Prostate gland (tissue), 2 donors: Measurements from ENCODE around the gene NOX3. TPM values are rescaled to one million over a fixed set of nuclear protein-coding genes. Genes with fewer than 3 reads are reported as not detected.
"Not testable (repeated sequence)": the region's sequence is repeated elsewhere in the genome, so short reads cannot be mapped to it uniquely, and the experiment has no call there.

Source experiments
- DNase-seq: peaks from one replicate; pipeline ENCODE4 v3.0.0-alpha.2; 2019; ENCODE audit warnings: low spot score
- H3K27ac ChIP-seq, 2 donors: fragments of 200-600 bp; sonication (generic); 2 replicates each; pipeline ENCODE4 v1.5.1; 2017 to 2019
- H3K27me3 ChIP-seq: fragments of 200-600 bp; sonication (generic); replicated peaks from 2 replicates; pipeline ENCODE4 v1.5.1; 2019; ENCODE audit not compliant: insufficient read depth
- H3K36me3 ChIP-seq, 2 donors: fragments of 200-600 bp; sonication (generic); 1 replicate in 1 of 2; 2 replicates in 1 of 2; pipeline versions ENCODE4 v1.5.1 to v1.8.1; 2017 to 2019
- H3K4me1 ChIP-seq: fragments of 200-600 bp; sonication (generic); replicated peaks from 2 replicates; pipeline ENCODE4 v1.5.1; 2019
- H3K4me3 ChIP-seq, 2 donors: fragments of 200-600 bp; sonication (generic); 2 replicates each; pipeline ENCODE4 v1.5.1; 2017 to 2019
- H3K9me3 ChIP-seq: fragments of 200-600 bp; sonication (generic); 2 replicates; pipeline ENCODE4 v1.5.1; 2017
- POLR2A ChIP-seq: fragments of 450-650 bp; IDR thresholded peaks from one replicate; pipeline ENCODE4 v1.6.1; 2016; ENCODE audit warnings: antibody characterized with exemption, mild to moderate bottlenecking
- POLR2AphosphoS5 ChIP-seq: sonication (generic); formaldehyde crosslinking; IDR thresholded peaks from one replicate; pipeline ENCODE4 v1.6.1; 2017; ENCODE audit warnings: antibody characterized with exemption
- WGBS: methylation state at CpG from one replicate; pipeline ENCODE4 v1.1.5; 2018; 5-methylcytosine and 5-hydroxymethylcytosine counted together
- intact Hi-C: fragments of 100-400 bp; cut with DNase I; formaldehyde crosslinking; loops from one replicate; pipeline ENCODE4 v1.14.2; 2022
- total RNA-seq, 2 donors: library from RNA; depleted of rRNA; stranded (reverse); fragments of >200 nt; gene quantifications; one replicate each; pipeline ENCODE4 v1.1.0, GENCODE V29; 2016
- TF ChIP-seq, protein P1 (sequence below), 4 experiments: fragments of 200-600 bp in 2 of 4; fragments of 450-650 bp in 2 of 4; sonication (generic) in 2 of 4; IDR thresholded peaks; 1 replicate in 3 of 4; 2 replicates in 1 of 4; pipeline ENCODE4 v1.5.1; 2016 to 2019; ENCODE audit warnings: antibody characterized with exemption in 4 of 4, mild to moderate bottlenecking in 2 of 4, moderate library complexity in 2 of 4

The NOX3 gene
- total RNA-seq, 2 donors from 2014 or later = not detected

DNA sequence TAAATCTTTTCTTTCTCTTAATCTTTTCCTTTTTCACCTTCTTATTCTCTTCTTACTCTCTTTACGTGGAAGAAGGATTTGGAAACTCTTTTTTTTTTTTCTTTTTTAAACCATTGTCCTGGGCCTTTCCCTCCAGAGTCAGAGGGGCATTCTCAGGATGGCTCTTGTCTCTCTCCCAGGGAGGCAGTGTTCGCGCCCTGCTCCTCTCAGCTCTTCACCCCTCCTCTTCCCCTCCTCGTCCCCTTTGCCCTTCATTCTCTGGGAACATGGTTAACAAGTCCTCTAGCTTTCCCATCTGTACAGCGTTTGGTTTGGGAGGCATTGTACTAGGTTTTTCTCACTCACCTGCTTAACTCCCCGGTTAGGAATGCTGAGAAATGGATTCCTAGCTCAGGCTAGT, 89.3 kb downstream of the NOX3 start:
- no peak for DNase-seq
- H3K36me3 ChIP-seq = no peaks in the 10 kb centered on the region
- H3K4me3 ChIP-seq = no peak overlapping the region
- WGBS = 83% methylated on average over 6 of the region's 6 CpGs
- no peaks in the 10 kb centered on the region for H3K4me1 ChIP-seq
- intact Hi-C loops = no loop called here
- TF ChIP-seq POLR2A (no peak), POLR2AphosphoS5 (no peak)
- TF ChIP-seq, protein P1, sequence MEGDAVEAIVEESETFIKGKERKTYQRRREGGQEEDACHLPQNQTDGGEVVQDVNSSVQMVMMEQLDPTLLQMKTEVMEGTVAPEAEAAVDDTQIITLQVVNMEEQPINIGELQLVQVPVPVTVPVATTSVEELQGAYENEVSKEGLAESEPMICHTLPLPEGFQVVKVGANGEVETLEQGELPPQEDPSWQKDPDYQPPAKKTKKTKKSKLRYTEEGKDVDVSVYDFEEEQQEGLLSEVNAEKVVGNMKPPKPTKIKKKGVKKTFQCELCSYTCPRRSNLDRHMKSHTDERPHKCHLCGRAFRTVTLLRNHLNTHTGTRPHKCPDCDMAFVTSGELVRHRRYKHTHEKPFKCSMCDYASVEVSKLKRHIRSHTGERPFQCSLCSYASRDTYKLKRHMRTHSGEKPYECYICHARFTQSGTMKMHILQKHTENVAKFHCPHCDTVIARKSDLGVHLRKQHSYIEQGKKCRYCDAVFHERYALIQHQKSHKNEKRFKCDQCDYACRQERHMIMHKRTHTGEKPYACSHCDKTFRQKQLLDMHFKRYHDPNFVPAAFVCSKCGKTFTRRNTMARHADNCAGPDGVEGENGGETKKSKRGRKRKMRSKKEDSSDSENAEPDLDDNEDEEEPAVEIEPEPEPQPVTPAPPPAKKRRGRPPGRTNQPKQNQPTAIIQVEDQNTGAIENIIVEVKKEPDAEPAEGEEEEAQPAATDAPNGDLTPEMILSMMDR (IDR thresholded peaks at IDR 0.05) = no peak
- no peaks in the 10 kb centered on the region for H3K27me3 ChIP-seq
- no peak overlapping the region for H3K27ac ChIP-seq
- no peaks in the 10 kb centered on the region for H3K9me3 ChIP-seq

DNA sequence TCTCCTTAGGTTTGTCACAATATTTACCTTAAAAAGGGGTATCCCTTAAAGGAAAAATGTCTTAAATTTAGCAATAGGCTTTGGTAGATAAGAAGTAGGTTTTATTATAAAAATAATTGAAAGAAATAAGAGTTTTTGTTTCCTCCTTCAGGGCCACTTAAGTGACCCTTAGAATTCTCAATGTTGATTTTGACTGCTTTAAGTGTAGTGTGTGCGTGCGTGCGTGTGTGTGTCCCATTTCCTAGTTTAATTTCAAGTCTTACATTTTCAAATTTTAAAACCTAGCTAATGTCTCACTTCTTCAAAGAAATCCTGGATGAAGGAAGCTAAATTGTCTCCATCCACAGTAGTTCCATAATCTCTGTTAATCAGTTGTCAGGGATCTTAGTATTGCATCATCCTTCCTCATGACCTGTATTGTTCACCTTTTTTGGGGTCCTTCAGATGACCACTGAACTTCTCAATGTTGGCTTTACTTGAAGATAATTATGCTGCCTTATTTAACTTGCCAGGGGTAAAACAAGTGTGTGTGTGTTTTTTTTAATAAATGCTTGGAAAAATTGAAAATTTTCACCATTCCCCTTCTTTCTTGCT, 90.7 kb downstream of the NOX3 start:
- intact Hi-C loops = no loop called here
- Histone ChIP-seq H3K27ac (no peak overlapping the region), H3K27me3 (no peaks in the 10 kb centered on the region), H3K36me3 (no peaks in the 10 kb centered on the region), H3K4me3 (no peak overlapping the region), H3K4me1 (no peaks in the 10 kb centered on the region), H3K9me3 (no peaks in the 10 kb centered on the region)
- TF ChIP-seq POLR2A (no peak), POLR2AphosphoS5 (no peak)
- TF ChIP-seq, protein P1 (IDR thresholded peaks at IDR 0.05) = no peak
- WGBS = 92% methylated on average over 3 of the region's 3 CpGs
- no peak for DNase-seq

DNA sequence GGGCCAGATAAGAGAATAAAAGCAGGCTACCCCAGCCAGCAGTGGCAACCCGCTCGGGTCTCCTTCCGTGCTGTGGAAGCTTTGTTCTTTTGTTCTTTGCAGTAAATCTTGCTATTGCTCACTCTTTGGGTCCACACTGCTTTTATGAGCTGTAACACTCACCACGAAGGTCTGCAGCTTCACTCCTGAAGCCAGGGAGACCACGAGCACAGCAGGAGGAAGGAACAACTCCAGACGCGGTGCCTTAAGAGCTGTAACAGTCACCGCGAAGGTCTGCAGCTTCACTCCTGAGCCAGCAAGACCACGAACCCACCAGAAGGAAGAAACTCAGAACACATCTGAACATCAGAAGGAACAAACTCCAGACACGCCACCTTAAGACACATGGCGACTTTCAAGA, 91.6 kb downstream of the NOX3 start:
- H3K27me3 ChIP-seq, intact Hi-C loops, H3K9me3 ChIP-seq, H3K36me3 ChIP-seq, H3K4me1 ChIP-seq, DNase-seq, H3K4me3 ChIP-seq, H3K27ac ChIP-seq: not testable (repeated sequence)
- 75% methylated on average over 12 of the region's 12 CpGs for WGBS

DNA sequence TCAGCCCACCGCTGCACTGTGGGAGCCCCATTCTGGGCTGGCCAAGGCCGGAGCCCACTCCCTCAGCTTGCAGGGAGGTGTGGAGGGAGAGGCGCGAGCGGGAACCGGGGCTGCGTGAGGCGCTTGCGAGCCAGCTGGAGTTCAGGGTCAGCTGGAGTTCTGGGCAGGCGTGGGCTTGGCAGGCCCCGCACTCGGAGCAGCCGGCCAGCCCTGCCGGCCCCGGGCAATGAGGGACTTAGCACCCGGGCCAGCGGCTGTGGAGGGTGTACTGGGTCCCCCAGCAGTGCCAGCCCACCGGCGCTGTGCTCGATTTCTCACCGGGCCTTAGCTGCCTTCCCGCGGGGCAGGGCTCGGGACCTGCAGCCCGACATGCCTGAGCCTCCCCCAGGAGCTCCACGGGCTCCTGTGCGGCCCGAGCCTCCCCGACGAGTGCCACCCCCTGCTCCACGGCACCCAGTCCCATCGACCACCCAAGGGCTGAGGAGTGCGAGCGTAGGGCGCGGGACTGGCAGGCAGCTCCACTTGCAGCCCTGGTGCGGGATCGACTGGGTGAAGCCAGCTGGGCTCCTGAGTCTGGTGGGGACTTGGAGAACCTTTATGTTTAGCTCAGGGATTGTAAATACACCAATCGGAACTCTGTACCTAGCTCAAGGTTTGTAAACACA, 92.5 kb downstream of the NOX3 start:
- H3K9me3 ChIP-seq, DNase-seq, H3K4me1 ChIP-seq, intact Hi-C loops, H3K27me3 ChIP-seq, H3K27ac ChIP-seq, H3K4me3 ChIP-seq, H3K36me3 ChIP-seq: not testable (repeated sequence)
- WGBS = 96% methylated on average over 36 of the region's 39 CpGs

DNA sequence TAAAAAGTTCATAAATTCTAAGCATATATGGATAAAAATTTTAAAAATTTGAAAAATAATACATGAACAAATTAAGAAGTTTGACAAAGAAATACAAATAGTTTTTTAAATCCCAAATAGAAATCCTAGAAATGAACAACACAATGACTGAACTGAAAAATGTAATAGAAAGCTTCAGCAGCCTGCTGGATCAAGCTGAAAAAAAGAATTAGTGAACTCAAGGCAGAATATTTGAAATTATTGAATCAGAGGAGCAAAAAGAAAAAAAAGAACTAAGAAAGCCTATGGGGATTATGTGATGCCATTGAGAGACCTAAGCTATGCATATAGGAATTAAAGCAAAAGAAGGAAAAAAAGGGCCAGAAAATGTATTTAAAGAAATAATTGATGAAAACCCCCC, 101.5 kb downstream of the NOX3 start:
- no peak for DNase-seq
- H3K9me3 ChIP-seq = no peaks in the 10 kb centered on the region
- H3K27ac ChIP-seq = no peak overlapping the region
- intact Hi-C loops = no loop called here
- no peaks in the 10 kb centered on the region for H3K27me3 ChIP-seq
- TF ChIP-seq POLR2A = no peak
- TF ChIP-seq POLR2AphosphoS5 = no peak
- TF ChIP-seq, protein P1 (IDR thresholded peaks at IDR 0.05) = no peak
- no peaks in the 10 kb centered on the region for H3K36me3 ChIP-seq
- no peak overlapping the region for H3K4me3 ChIP-seq
- H3K4me1 ChIP-seq = no peaks in the 10 kb centered on the region

DNA sequence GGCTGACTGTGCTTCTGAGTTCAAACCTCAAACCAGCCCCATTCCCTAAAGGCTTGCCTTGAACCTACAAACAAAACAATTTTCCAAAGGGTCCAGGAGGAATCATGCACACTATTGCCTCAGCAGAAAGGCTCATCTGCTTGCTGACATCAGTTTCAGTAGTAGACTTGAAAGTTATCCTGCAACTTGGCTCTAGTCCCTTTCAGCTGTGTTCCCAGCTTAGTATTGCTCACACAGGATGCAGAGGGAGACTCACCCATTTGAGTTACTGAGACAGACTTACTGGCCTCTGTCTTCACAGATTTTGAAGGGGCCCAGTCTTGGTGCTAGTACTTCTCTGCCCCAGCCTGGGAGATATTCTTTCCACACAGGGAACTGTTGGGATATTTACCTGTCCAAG, 102.8 kb downstream of the NOX3 start:
- Histone ChIP-seq H3K9me3 (no peaks in the 10 kb centered on the region), H3K36me3 (no peaks in the 10 kb centered on the region), H3K27ac (no peak overlapping the region), H3K4me3 (no peak overlapping the region), H3K4me1 (no peaks in the 10 kb centered on the region), H3K27me3 (no peaks in the 10 kb centered on the region)
- TF ChIP-seq, protein P1 (IDR thresholded peaks at IDR 0.05) = no peak
- no peak for TF ChIP-seq POLR2AphosphoS5
- no peak for TF ChIP-seq POLR2A
- intact Hi-C loops = no loop called here
- no peak for DNase-seq
